Measurements from ENCODE around the gene VAMP5.

VAMP5 gene

DNA sequence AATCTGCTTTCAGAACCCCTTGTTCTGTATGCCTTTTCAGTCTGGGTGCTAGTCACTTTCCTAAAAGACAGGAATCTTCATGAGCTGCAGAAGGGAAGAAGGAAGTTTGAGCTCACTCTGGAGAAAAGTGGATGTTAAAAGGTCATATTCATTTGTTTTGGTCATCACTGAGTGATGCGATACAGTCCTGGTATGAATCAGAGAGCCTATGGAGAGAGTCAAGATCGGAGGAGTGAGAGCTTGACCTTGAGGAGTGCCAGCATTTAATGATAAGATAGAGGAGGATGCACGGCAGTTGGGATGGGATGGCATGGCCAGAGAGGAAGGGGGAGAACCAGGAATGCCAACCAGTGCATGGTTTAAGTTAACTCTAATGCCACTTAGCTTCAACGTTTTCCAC, 51.4 kb downstream of the VAMP5 start:
- no peak for DNase-seq (ENCODE audit: low spot score)

DNA sequence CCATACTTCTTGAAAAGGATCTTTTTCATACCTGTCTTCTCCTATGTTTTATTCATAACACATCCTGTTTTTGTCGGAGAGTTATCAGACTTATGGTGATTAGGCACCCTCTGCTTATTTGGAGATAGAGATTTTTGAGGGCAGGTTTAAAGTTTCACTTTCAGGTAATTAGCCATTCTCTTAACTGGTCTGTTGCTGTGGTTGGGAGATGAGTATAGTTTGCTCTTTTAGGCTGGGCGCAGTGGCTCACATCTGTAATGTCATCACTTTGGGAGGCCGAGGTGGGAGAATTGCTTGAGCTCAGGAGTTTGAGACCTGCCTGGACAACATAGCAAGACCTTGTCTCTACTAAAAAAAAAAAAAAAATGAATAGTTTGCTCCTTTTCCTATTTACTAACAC, 58.5 kb downstream of the VAMP5 start:
- DNase-seq (ENCODE audit: low spot score), result no peak

Data from HuH-7.5 (cell line).